Tibial nerve (tissue), 4 donors: ENCODE results near the gene C9orf72.

Source experiments
- EP300 ChIP-seq, 2 donors: sonication (generic); formaldehyde crosslinking; IDR thresholded peaks; one replicate each; pipeline ENCODE4 v1.6.1; 2017; ENCODE audit warnings: antibody characterized with exemption in 2 of 2, mild to moderate bottlenecking in 1 of 2
- TF ChIP-seq, protein P1 (sequence below), 5 experiments: fragments of 200-600 bp in 3 of 5; fragments of 450-650 bp in 2 of 5; sonication (generic) in 3 of 5; IDR thresholded peaks; one replicate each; pipeline ENCODE4 v1.5.1; 2016 to 2019; ENCODE audit warnings: antibody characterized with exemption in 5 of 5, mild to moderate bottlenecking in 3 of 5, moderate library complexity in 2 of 5

DNA sequence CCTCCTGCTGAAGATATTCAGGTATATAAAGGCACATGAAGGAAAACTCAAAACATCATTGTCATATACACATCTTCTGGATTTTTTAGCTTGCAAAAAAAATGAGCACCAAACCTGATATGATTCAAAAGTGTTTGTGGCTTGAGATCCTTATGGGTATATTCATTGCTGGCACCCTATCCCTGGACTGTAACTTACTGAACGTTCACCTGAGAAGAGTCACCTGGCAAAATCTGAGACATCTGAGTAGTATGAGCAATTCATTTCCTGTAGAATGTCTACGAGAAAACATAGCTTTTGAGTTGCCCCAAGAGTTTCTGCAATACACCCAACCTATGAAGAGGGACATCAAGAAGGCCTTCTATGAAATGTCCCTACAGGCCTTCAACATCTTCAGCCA lies 49.0 kb downstream of the C9orf72 start, which contains the start of gene IFNK:
- TF ChIP-seq, protein P1, sequence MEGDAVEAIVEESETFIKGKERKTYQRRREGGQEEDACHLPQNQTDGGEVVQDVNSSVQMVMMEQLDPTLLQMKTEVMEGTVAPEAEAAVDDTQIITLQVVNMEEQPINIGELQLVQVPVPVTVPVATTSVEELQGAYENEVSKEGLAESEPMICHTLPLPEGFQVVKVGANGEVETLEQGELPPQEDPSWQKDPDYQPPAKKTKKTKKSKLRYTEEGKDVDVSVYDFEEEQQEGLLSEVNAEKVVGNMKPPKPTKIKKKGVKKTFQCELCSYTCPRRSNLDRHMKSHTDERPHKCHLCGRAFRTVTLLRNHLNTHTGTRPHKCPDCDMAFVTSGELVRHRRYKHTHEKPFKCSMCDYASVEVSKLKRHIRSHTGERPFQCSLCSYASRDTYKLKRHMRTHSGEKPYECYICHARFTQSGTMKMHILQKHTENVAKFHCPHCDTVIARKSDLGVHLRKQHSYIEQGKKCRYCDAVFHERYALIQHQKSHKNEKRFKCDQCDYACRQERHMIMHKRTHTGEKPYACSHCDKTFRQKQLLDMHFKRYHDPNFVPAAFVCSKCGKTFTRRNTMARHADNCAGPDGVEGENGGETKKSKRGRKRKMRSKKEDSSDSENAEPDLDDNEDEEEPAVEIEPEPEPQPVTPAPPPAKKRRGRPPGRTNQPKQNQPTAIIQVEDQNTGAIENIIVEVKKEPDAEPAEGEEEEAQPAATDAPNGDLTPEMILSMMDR (IDR thresholded peaks at IDR 0.05) = no peak
- TF ChIP-seq EP300 (IDR thresholded peaks at IDR 0.05) = no peak
